Osteoblast (primary cell): Measurements from ENCODE around the gene CFAP97D2. TPM values are rescaled to one million over a fixed set of nuclear protein-coding genes. Genes with fewer than 3 reads are reported as not detected.

Experiments
- DNase-seq: peaks from one replicate; pipeline ENCODE4 v3.0.0; 2011; ENCODE audit warnings: low spot score, mixed read lengths; ENCODE audit not compliant: insufficient read length; ENCODE audit errors: missing footprints
- H2AFZ ChIP-seq: 2 replicates; pipeline ENCODE4 v1.6.0; 2011; ENCODE audit warnings: mild to moderate bottlenecking, low read length
- H3K27ac ChIP-seq: 2 replicates; pipeline ENCODE4 v1.5.1; 2011; ENCODE audit warnings: mild to moderate bottlenecking, low read depth, low read length, moderate library complexity
- H3K27me3 ChIP-seq: 2 replicates; pipeline ENCODE4 v1.6.0; 2012; ENCODE audit warnings: mild to moderate bottlenecking, control low read depth, inconsistent platforms, low read length, moderate library complexity; ENCODE audit not compliant: insufficient read depth
- H3K36me3 ChIP-seq: 2 replicates; pipeline ENCODE4 v1.5.1; 2011; ENCODE audit warnings: mild to moderate bottlenecking, low read length, control low read depth, moderate library complexity; ENCODE audit not compliant: insufficient read depth
- H3K4me1 ChIP-seq: 2 replicates; pipeline ENCODE4 v1.5.1; 2011; ENCODE audit warnings: mild to moderate bottlenecking, low read length, control low read depth, moderate library complexity; ENCODE audit not compliant: insufficient read depth
- H3K4me2 ChIP-seq: 2 replicates; pipeline ENCODE4 v1.6.0; 2011; ENCODE audit warnings: mild to moderate bottlenecking, low read length; ENCODE audit not compliant: insufficient read depth
- H3K4me3 ChIP-seq: fragments of 200-600 bp; sonication (generic); 3 replicates; pipeline ENCODE4 v1.5.1; 2012; ENCODE audit warnings: mild to moderate bottlenecking, low read length, inconsistent platforms; ENCODE audit not compliant: insufficient read depth
- H3K79me2 ChIP-seq: 2 replicates; pipeline ENCODE4 v1.6.0; 2012; ENCODE audit warnings: mild to moderate bottlenecking, low read length, control low read depth, inconsistent platforms; ENCODE audit not compliant: insufficient read depth
- H3K9me3 ChIP-seq: 2 replicates; pipeline ENCODE4 v1.5.1; 2011; ENCODE audit warnings: low read depth, low read length, control low read depth
- H4K20me1 ChIP-seq: 2 replicates; pipeline ENCODE4 v1.6.0; 2012; ENCODE audit warnings: mild to moderate bottlenecking, low read length, control low read depth; ENCODE audit not compliant: insufficient read depth
- CTCF ChIP-seq: IDR thresholded peaks from 2 replicates; pipeline ENCODE4 v1.5.1; 2011; ENCODE audit warnings: mild to moderate bottlenecking, low read depth, low read length, moderate library complexity; ENCODE audit errors: extremely low read depth
- total RNA-seq: library from RNA; depleted of rRNA; stranded (reverse); fragments of >200 nt; gene quantifications from 2 replicates; pipeline ENCODE4 v1.2.3, GENCODE V29; 2012

Gene CFAP97D2
- total RNA-seq, 1 donor, result not detected

DNA sequence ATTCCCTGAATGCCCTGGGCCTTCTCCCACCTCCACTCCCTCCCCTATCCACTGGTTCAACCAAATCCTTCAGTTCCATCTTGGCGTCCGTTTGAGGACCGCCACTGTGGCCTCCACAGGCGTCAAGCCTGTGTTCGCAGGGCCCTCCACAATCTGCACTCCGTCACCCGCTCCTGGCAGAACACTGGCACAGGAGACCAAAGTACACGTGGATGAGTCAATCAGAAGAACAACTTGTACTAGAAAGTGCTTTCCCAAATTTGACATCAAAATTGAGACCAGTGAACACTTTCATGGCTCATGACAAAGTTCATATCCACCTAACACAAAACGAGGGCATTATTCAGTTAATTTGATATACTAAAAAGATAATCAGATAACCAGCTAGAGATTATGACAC, 49.1 kb downstream of the CFAP97D2 start:
- no peak for DNase-seq
- Histone ChIP-seq H3K4me2 (no peak overlapping the region), H2AFZ (no peak overlapping the region), H3K9me3 (no peaks in the 10 kb centered on the region), H3K36me3 (no peaks in the 10 kb centered on the region), H4K20me1 (no peaks in the 10 kb centered on the region), H3K4me3 (no peak overlapping the region), H3K79me2 (no peaks in the 10 kb centered on the region), H3K4me1 (peaks cover 17% of the 10 kb centered on the region), H3K27ac (no peak overlapping the region), H3K27me3 (peaks cover 31% of the 10 kb centered on the region)
- TF ChIP-seq CTCF, result no peak

DNA sequence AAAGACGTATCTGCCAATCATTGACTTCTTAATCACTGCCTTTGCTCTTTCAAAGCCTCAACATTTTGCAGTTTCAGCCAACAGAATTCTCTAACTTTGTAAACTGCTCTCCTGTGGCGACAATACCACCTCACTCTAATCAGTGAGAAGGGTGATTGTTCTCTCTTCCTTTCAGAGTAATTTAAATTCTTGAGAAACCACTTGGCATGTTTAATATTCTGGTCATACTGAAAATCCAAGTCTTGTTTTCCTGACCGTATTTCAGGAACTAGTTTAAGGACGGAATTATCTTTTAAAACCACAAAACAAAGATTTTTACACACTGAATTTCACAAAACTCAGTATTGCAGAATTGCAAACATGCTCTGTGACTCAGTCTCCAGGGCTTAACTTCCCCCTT, 50.4 kb downstream of the CFAP97D2 start:
- Histone ChIP-seq H3K4me3 (no peak overlapping the region), H3K27ac (no peak overlapping the region), H3K4me2 (peak overlapping the region; percentile 37), H2AFZ (peak overlapping the region; percentile 36), H3K4me1 (peaks cover 22% of the 10 kb centered on the region), H3K27me3 (peaks cover 31% of the 10 kb centered on the region), H4K20me1 (no peaks in the 10 kb centered on the region), H3K79me2 (peaks cover 4% of the 10 kb centered on the region), H3K9me3 (no peaks in the 10 kb centered on the region), H3K36me3 (no peaks in the 10 kb centered on the region)
- TF ChIP-seq CTCF, result no peak
- DNase-seq, result no peak

DNA sequence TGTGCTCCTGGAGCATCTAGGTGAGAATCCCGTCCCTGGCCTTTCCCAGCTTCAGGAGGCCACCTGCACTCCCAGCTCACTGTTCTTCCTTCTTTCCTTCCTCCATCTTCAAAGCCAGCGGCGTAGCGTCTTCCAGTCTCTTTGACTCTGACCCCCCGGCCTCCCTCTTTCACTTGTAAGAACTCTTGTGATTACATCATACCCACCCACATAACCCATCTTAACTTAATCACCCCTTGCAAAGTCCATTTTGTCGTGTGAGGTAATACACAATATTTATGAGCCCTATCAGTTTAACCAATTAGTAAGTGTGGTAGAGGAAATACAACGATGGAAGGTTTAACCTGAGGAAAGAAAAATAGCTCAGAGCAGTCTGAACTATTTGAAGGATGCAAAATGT, 51.1 kb downstream of the CFAP97D2 start:
- Histone ChIP-seq H3K4me2 (peak overlapping the region; percentile 37), H2AFZ (peak overlapping the region; percentile 25), H3K4me3 (peak overlapping the region; percentile 21)

DNA sequence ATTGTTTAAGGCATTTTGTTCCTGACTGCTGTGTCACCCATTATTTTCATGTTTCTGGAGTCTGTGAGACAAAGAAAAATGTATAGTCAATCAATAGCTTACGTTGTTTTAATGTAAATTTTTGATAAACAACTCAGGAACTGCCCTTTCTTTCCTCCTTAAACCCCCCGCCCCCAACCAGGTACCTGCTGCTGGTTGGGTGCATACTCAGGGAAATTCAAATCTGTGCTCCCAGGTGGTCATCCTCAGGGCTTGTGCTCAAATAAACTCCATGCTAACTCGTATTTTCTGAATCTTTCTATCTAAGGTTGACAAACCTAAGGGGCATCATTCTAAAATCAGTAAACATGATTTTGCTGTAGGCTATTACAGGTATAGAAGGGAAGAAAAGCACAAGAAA, 51.5 kb downstream of the CFAP97D2 start:
- Histone ChIP-seq H3K9me3 (no peaks in the 10 kb centered on the region), H4K20me1 (peaks cover 2% of the 10 kb centered on the region), H3K27ac (no peak overlapping the region), H3K4me1 (peaks cover 23% of the 10 kb centered on the region), H2AFZ (no peak overlapping the region), H3K79me2 (peaks cover 15% of the 10 kb centered on the region), H3K36me3 (no peaks in the 10 kb centered on the region), H3K27me3 (peaks cover 31% of the 10 kb centered on the region), H3K4me2 (peak overlapping the region; percentile 37), H3K4me3 (no peak overlapping the region)
- DNase-seq, result no peak
- TF ChIP-seq CTCF, result no peak

More for the DNA sequence above, 51.1 kb downstream of the CFAP97D2 start:
- peaks cover 23% of the 10 kb centered on the region for H3K4me1 ChIP-seq
- H3K36me3 ChIP-seq, result no peaks in the 10 kb centered on the region
- H3K27me3 ChIP-seq, result peaks cover 31% of the 10 kb centered on the region
- no peak for DNase-seq
- H3K79me2 ChIP-seq, result peaks cover 10% of the 10 kb centered on the region
- H4K20me1 ChIP-seq, result no peaks in the 10 kb centered on the region
- TF ChIP-seq CTCF, result no peak
- H3K9me3 ChIP-seq, result no peaks in the 10 kb centered on the region
- H3K27ac ChIP-seq, result no peak overlapping the region
